Mammary epithelial cell (primary cell): ENCODE data around the gene PODXL2.

ENCODE experiments used
- EZH2 ChIP-seq: IDR thresholded peaks from 2 replicates; pipeline ENCODE4 v1.6.1; 2012; ENCODE audit warnings: low read length, inconsistent platforms, borderline replicate concordance
- TF ChIP-seq, protein P1 (sequence below), 2 donors: IDR thresholded peaks in 1 of 2; conservative IDR thresholded peaks in 1 of 2; 2 replicates each; pipeline ENCODE4 v1.5.1; 2011 to 2012; ENCODE audit warnings: inconsistent platforms in 2 of 2, low read length in 2 of 2, mild to moderate bottlenecking in 2 of 2, control low read depth in 1 of 2, low read depth in 1 of 2; ENCODE audit not compliant: insufficient read depth in 1 of 2; ENCODE audit errors: extremely low read depth in 1 of 2

DNA sequence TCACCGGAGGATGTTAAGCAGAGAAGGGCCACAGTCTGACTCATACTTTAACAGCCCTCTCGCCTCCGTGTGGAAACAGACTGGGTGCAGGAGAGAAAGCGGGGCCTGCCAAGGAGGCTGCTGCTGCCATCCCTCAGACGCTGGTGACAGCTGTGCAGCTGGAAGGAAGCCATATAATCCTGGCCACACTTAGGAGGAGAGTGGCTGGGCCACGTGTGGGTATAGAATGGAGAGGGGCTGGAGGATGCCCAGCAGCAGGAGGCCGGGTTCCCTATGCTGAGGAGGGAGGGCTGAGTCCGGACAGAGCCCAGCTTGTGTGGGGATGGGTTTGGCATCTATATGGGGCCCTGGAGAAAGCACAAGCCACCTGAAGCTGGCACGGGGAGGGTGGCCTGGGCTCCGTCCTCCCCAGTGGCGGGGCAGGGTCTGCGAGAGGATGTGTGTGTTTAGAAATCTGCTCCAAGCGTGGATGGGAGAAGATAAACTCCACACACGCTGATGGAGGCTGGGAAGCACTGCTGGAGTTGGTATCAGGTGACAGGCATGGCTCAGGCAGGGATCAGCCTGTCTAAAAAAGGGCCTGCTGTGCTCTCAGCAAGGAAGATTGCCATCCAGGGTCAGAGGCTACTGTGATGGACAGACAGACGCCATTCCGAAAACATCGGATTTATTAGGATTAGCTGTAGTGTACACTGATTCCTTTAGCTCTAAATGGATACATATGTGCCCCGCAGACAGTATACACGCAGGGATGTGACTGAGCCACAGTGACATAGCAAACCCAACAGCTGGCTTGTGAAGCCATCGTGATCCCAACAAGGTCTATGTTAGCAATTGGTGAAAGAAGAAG is 59.7 kb downstream of the PODXL2 start:
- TF ChIP-seq, protein P1, sequence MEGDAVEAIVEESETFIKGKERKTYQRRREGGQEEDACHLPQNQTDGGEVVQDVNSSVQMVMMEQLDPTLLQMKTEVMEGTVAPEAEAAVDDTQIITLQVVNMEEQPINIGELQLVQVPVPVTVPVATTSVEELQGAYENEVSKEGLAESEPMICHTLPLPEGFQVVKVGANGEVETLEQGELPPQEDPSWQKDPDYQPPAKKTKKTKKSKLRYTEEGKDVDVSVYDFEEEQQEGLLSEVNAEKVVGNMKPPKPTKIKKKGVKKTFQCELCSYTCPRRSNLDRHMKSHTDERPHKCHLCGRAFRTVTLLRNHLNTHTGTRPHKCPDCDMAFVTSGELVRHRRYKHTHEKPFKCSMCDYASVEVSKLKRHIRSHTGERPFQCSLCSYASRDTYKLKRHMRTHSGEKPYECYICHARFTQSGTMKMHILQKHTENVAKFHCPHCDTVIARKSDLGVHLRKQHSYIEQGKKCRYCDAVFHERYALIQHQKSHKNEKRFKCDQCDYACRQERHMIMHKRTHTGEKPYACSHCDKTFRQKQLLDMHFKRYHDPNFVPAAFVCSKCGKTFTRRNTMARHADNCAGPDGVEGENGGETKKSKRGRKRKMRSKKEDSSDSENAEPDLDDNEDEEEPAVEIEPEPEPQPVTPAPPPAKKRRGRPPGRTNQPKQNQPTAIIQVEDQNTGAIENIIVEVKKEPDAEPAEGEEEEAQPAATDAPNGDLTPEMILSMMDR (conservative IDR thresholded peaks at IDR 0.05 in 1 of 2, IDR thresholded peaks at IDR 0.05 in 1 of 2; ENCODE audit: extremely low read depth in 1 of 2, insufficient read depth in 1 of 2, low read depth in 1 of 2, low read length in 2 of 2): no peak
- TF ChIP-seq EZH2: no peak
